H1 (cell line): Measurements from ENCODE around the gene CCDC28B. TPM values are rescaled to one million over a fixed set of nuclear protein-coding genes. Genes with fewer than 3 reads are reported as not detected.

Experiments
- CTCF ChIA-PET: fragments of 300-600 bp; sonication (Branson Sonifier 250); formaldehyde crosslinking; loops from one replicate; lab custom pipeline; 2021; ENCODE audit not compliant: partially characterized antibody; lab: Charles Lee
- POLR2A ChIA-PET: fragments of 300-600 bp; sonication (Branson Sonifier 250); formaldehyde crosslinking; loops from one replicate; lab custom pipeline; 2021; ENCODE audit warnings: inconsistent platforms; ENCODE audit not compliant: partially characterized antibody; lab: Charles Lee
- DNase-seq, 2 experiments: peaks; one replicate each; pipeline versions ENCODE4 v3.0.0 to v3.0.0-alpha.2; 2010 to 2022; ENCODE audit warnings: low spot score in 2 of 2, low read depth in 1 of 2, mixed read lengths in 1 of 2
- FAIRE-seq: peaks from 2 replicates; lab custom pipeline; 2011; peaks lifted over from hg19 to GRCh38; lab: Jason Lieb, UNC
- H2AFZ ChIP-seq: 2 replicates; pipeline ENCODE4 v1.8.1; 2012; ENCODE audit warnings: low read length, inconsistent platforms
- H2AK5ac ChIP-seq: 2 replicates; pipeline ENCODE4 v1.6.1; 2013; ENCODE audit warnings: low read depth, low read length
- H2BK120ac ChIP-seq: replicated peaks from 2 replicates; pipeline ENCODE3; 2013; ENCODE audit warnings: low read depth, low read length, inconsistent platforms
- H2BK12ac ChIP-seq: 2 replicates; pipeline ENCODE4 v1.6.1; 2013; ENCODE audit warnings: low read depth, low read length
- H2BK15ac ChIP-seq: 2 replicates; pipeline ENCODE4 v1.6.1; 2013; ENCODE audit warnings: low read length
- H2BK20ac ChIP-seq: 2 replicates; pipeline ENCODE4 v1.6.1; 2013; ENCODE audit warnings: low read length
- H2BK5ac ChIP-seq: 2 replicates; pipeline ENCODE4 v1.6.1; 2013; ENCODE audit warnings: low read depth, low read length
- H3K14ac ChIP-seq: 2 replicates; pipeline ENCODE4 v1.6.1; 2013; ENCODE audit warnings: inconsistent platforms; ENCODE audit not compliant: insufficient read length
- H3K18ac ChIP-seq: 2 replicates; pipeline ENCODE4 v1.6.1; 2013; ENCODE audit warnings: low read length; ENCODE audit errors: extremely low read depth
- H3K23ac ChIP-seq: 2 replicates; pipeline ENCODE4 v1.6.1; 2013; ENCODE audit warnings: inconsistent platforms; ENCODE audit not compliant: insufficient read length
- H3K23me2 ChIP-seq: 2 replicates; pipeline ENCODE4 v1.6.1; 2013; ENCODE audit warnings: low read depth, low read length
- H3K27ac ChIP-seq: 2 replicates; pipeline ENCODE4 v1.6.1; 2011; ENCODE audit warnings: low read depth, low read length, inconsistent platforms
- H3K27me3 ChIP-seq, 4 experiments: replicated peaks in 1 of 4; 1 replicate in 1 of 4; 2 replicates in 3 of 4; pipeline versions ENCODE4 v1.6.1 to v1.8.1; 2011 to 2013; ENCODE audit warnings: low read length in 3 of 4, mild to moderate bottlenecking in 3 of 4, inconsistent platforms in 2 of 4, mixed read lengths in 2 of 4, moderate library complexity in 1 of 4; ENCODE audit not compliant: control insufficient read depth in 3 of 4, insufficient read depth in 3 of 4; ENCODE audit errors: extremely low read depth in 1 of 4
- H3K36me3 ChIP-seq, 4 experiments: 2 replicates each; pipeline versions ENCODE4 v1.6.1 to v1.8.1; 2011 to 2013; ENCODE audit warnings: mild to moderate bottlenecking in 4 of 4, low read length in 3 of 4, moderate library complexity in 2 of 4, control low read depth in 1 of 4, inconsistent platforms in 1 of 4; ENCODE audit not compliant: insufficient read depth in 4 of 4, control insufficient read depth in 2 of 4
- H3K4ac ChIP-seq: replicated peaks from 2 replicates; pipeline ENCODE3; 2013; ENCODE audit warnings: low read length, low read depth, mixed read lengths, inconsistent platforms; ENCODE audit not compliant: insufficient read length
- H3K4me1 ChIP-seq, 4 experiments: replicated peaks in 1 of 4; 1 replicate in 1 of 4; 2 replicates in 3 of 4; pipeline versions ENCODE4 v1.6.1 to v1.8.1; 2011 to 2013; ENCODE audit warnings: low read length in 3 of 4, inconsistent platforms in 2 of 4, mixed read lengths in 1 of 4; ENCODE audit not compliant: insufficient read depth in 4 of 4, control insufficient read depth in 3 of 4
- H3K4me2 ChIP-seq, 2 experiments: 2 replicates each; pipeline versions ENCODE4 v1.6.1 to v1.8.1; 2011 to 2013; ENCODE audit warnings: low read depth in 2 of 2, low read length in 2 of 2, control low read depth in 1 of 2, inconsistent platforms in 1 of 2, mild to moderate bottlenecking in 1 of 2; ENCODE audit not compliant: insufficient read depth in 1 of 2
- H3K4me3 ChIP-seq, 4 experiments: fragments of 200-600, 300-600 bp in 1 of 4; sonication (generic), shearing (Covaris generic), sonication (Bioruptor Twin) in 1 of 4; 2 replicates each; pipeline versions ENCODE4 v1.5.1 to v1.8.1; 2011 to 2016; ENCODE audit warnings: low read length in 4 of 4, low read depth in 3 of 4, control low read depth in 2 of 4, inconsistent platforms in 2 of 4, mild to moderate bottlenecking in 2 of 4, mixed read lengths in 1 of 4, moderate library complexity in 1 of 4; ENCODE audit not compliant: insufficient read depth in 2 of 4; ENCODE audit errors: extremely low read depth in 1 of 4
- H3K56ac ChIP-seq: replicated peaks from 2 replicates; pipeline ENCODE3; 2013; ENCODE audit warnings: low read depth, mild to moderate bottlenecking, mixed read lengths, low read length, inconsistent platforms; ENCODE audit not compliant: insufficient read length
- H3K79me1 ChIP-seq: 2 replicates; pipeline ENCODE4 v1.6.1; 2013; ENCODE audit warnings: low read depth, low read length, control low read depth
- H3K79me2 ChIP-seq, 2 experiments: 2 replicates each; pipeline versions ENCODE4 v1.6.1 to v1.8.1; 2012 to 2013; ENCODE audit warnings: low read length in 2 of 2, mild to moderate bottlenecking in 2 of 2, inconsistent platforms in 1 of 2; ENCODE audit not compliant: insufficient read depth in 2 of 2, control insufficient read depth in 1 of 2
- H3K9ac ChIP-seq, 4 experiments: replicated peaks in 1 of 4; 1 replicate in 1 of 4; 2 replicates in 3 of 4; pipeline versions ENCODE4 v1.6.1 to v1.8.1; 2011 to 2013; ENCODE audit warnings: low read depth in 3 of 4, low read length in 3 of 4, control low read depth in 2 of 4, mild to moderate bottlenecking in 2 of 4, moderate library complexity in 2 of 4, inconsistent platforms in 1 of 4; ENCODE audit errors: extremely low read depth in 1 of 4
- H3K9me3 ChIP-seq, 2 experiments: 2 replicates each; pipeline versions ENCODE4 v1.6.1 to v1.8.1; 2012 to 2013; ENCODE audit warnings: mild to moderate bottlenecking in 2 of 2, moderate library complexity in 2 of 2, control low read depth in 1 of 2, inconsistent platforms in 1 of 2, low read depth in 1 of 2, low read length in 1 of 2, mixed read lengths in 1 of 2; ENCODE audit not compliant: insufficient read depth in 2 of 2
- H4K20me1 ChIP-seq, 2 experiments: replicated peaks in 1 of 2; 2 replicates each; pipeline versions ENCODE3 to v1.8.1; 2011 to 2013; ENCODE audit warnings: inconsistent platforms in 2 of 2, low read length in 2 of 2, mild to moderate bottlenecking in 1 of 2; ENCODE audit not compliant: insufficient read depth in 2 of 2, control insufficient read depth in 1 of 2
- H4K5ac ChIP-seq: 2 replicates; pipeline ENCODE4 v1.6.1; 2013; ENCODE audit warnings: low read length, low read depth, mixed read lengths, inconsistent platforms; ENCODE audit not compliant: insufficient read length
- H4K8ac ChIP-seq: 2 replicates; pipeline ENCODE4 v1.8.0; 2013; ENCODE audit warnings: mild to moderate bottlenecking, moderate library complexity, low read length, inconsistent platforms; ENCODE audit not compliant: insufficient read depth; ENCODE audit errors: extremely low read depth
- H4K91ac ChIP-seq: replicated peaks from 2 replicates; pipeline ENCODE3; 2013; ENCODE audit warnings: low read length, mixed read lengths, inconsistent platforms; ENCODE audit not compliant: insufficient read length
- BACH1 ChIP-seq: IDR thresholded peaks from 2 replicates; pipeline ENCODE4 v1.6.1; 2012; ENCODE audit warnings: low read length, improper control_type of control experiment
- CHD1 ChIP-seq: IDR thresholded peaks from 2 replicates; pipeline ENCODE4 v1.6.1; 2012; ENCODE audit warnings: low read depth, low read length, improper control_type of control experiment
- CTBP2 ChIP-seq: IDR thresholded peaks from 2 replicates; pipeline ENCODE4 v1.7.0; 2011; ENCODE audit warnings: borderline replicate concordance, mild to moderate bottlenecking, moderate library complexity, mixed read lengths, low read length; ENCODE audit not compliant: insufficient read depth, insufficient read length
- HDAC2 ChIP-seq, 2 experiments: fragments of 300-600 bp in 1 of 2; sonication (generic) in 1 of 2; IDR thresholded peaks; 2 replicates each; pipeline ENCODE4 v1.6.1; 2011 to 2012; ENCODE audit warnings: low read depth in 2 of 2, low read length in 2 of 2, mild to moderate bottlenecking in 2 of 2, moderate library complexity in 2 of 2, borderline replicate concordance in 1 of 2, inconsistent platforms in 1 of 2
- KDM4A ChIP-seq: IDR thresholded peaks from one replicate; pipeline ENCODE4 v1.7.1; 2012; ENCODE audit warnings: low read depth, mild to moderate bottlenecking, moderate library complexity, low read length, inconsistent platforms; ENCODE audit not compliant: severe bottlenecking
- RFX5 ChIP-seq: IDR thresholded peaks from 2 replicates; pipeline ENCODE4 v1.6.1; 2011; ENCODE audit warnings: low read depth, low read length, improper control_type of control experiment, borderline replicate concordance
- SIN3A ChIP-seq, 2 experiments: IDR thresholded peaks in 1 of 2; conservative IDR thresholded peaks in 1 of 2; 2 replicates each; pipeline ENCODE4 v1.6.1; 2011 to 2012; ENCODE audit warnings: low read length in 2 of 2, improper control_type of control experiment in 1 of 2, low read depth in 1 of 2, mild to moderate bottlenecking in 1 of 2
- SP2 ChIP-seq: IDR thresholded peaks from 2 replicates; pipeline ENCODE4 v1.6.1; 2012; ENCODE audit warnings: mild to moderate bottlenecking, low read length, inconsistent platforms
- TAF7 ChIP-seq: optimal IDR thresholded peaks from 2 replicates; pipeline ENCODE3; 2011; ENCODE audit warnings: low read depth, mild to moderate bottlenecking, inconsistent platforms, low read length, moderate library complexity, borderline replicate concordance
- TCF12 ChIP-seq: IDR thresholded peaks from 2 replicates; pipeline ENCODE4 v1.6.1; 2011; ENCODE audit warnings: low read depth, mild to moderate bottlenecking, low read length
- ZNF274 ChIP-seq: IDR thresholded peaks from 2 replicates; pipeline ENCODE4 v1.7.0; 2012; ENCODE audit warnings: low read length, borderline replicate concordance; ENCODE audit errors: extremely low read depth
- polyA plus RNA-seq, 7 experiments: library from polyadenylated mRNA; depleted of rRNA in 3 of 7; stranded (reverse) in 5 of 7; unstranded in 2 of 7; fragments of >200 nt in 5 of 7; fragments of 200-250 nt in 2 of 7; gene quantifications; 1 replicate in 5 of 7; 2 replicates in 1 of 7; 4 replicates in 1 of 7; pipeline versions ENCODE4 v1.2.1 to v1.2.3, GENCODE V29; 2011 to 2013; ENCODE audit warnings: missing spikeins in 2 of 7, mixed read lengths in 2 of 7
- total RNA-seq: library from RNA; stranded (reverse); fragmentation: NEBNext Ultra II Directional; extraction: Animal tissue kit (Norgen Biotek cat#: 25700); gene quantifications from 2 replicates; pipeline ENCODE4 v1.2.1, GENCODE V29; 2021
- TF ChIP-seq, protein P1 (sequence below): IDR thresholded peaks from 2 replicates; pipeline ENCODE4 v1.6.1; 2012; ENCODE audit warnings: inconsistent platforms

The CCDC28B gene
- total and polyA plus RNA-seq, 2 of the 8 experiments (the other 6 are each of a cell fraction or from before 2014, with no cell fraction given), result 16.7 to 17.1 TPM

DNA sequence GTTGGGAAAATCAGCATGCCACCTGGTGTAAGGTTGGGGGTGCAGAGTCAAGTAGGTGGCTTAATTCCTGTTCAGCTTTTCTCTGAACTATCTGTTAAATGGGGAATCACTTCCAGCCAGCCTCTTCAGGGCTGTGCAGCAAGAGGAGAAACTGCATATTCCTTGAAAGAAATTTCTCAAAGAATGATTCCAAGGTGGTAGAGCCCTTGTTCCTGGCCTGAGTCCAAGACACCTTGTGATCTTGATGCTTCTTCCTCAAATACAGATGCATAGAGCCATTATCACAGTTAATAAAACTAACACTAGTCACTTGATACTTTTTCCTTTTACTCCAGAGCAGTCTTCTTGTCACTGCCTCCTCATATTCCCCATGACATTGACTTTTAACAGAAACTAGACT is 15.7 kb upstream of the CCDC28B start:
- DNase-seq (no peak), FAIRE-seq (no peak)
- no peak overlapping the region for H3K14ac ChIP-seq
- no peak overlapping the region for H3K4me3 ChIP-seq
- no peaks in the 10 kb centered on the region for H3K27me3 ChIP-seq
- no peak overlapping the region for H2BK20ac ChIP-seq
- H3K4ac ChIP-seq, result no peak overlapping the region
- no peak overlapping the region for H3K27ac ChIP-seq
- H3K56ac ChIP-seq, result no peak overlapping the region
- no peaks in the 10 kb centered on the region for H3K9me3 ChIP-seq
- H4K20me1 ChIP-seq, result peaks cover 0 to 11% of the 10 kb centered on the region in 2 experiments
- ChIA-PET POLR2A (interaction anchor here (0.6 to 18.1 kb wide), 6 partner anchors 12 to 1210 kb away, joined by 3 to 332 read pairs (median 5); partner anchors contain the start of genes CCDC28B, IQCC and MARCKSL1), CTCF (interaction anchor here (0.8 to 1.2 kb wide), 3 partner anchors 11 to 39 kb away, joined by 3 read pairs; no protein-coding TSS in a partner anchor)
- H3K9ac ChIP-seq, result no peak overlapping the region
- no peak overlapping the region for H4K8ac ChIP-seq
- H3K79me2 ChIP-seq, result peaks cover 7 to 45% of the 10 kb centered on the region in 2 experiments
- no peak overlapping the region for H2BK12ac ChIP-seq
- no peak overlapping the region for H2AK5ac ChIP-seq
- H3K4me2 ChIP-seq, result no peak overlapping the region
- H3K79me1 ChIP-seq, result peaks cover 3% of the 10 kb centered on the region; the same call in 1 of the 2 replicates
- no peak overlapping the region for H2AFZ ChIP-seq
- peaks cover 26 to 68% (median 55%) of the 10 kb centered on the region in 4 experiments for H3K36me3 ChIP-seq
- no peak overlapping the region for H4K5ac ChIP-seq
- H4K91ac ChIP-seq, result no peak overlapping the region
- no peak for TF ChIP-seq CHD1
- no peak for TF ChIP-seq TAF7
- no peak for TF ChIP-seq SP2
- TF ChIP-seq KDM4A, result no peak
- TF ChIP-seq TCF12, result no peak
- no peak for TF ChIP-seq CTBP2
- no peak for TF ChIP-seq HDAC2 (IDR thresholded peaks at IDR 0.05; ENCODE audit: borderline replicate concordance in 1 of 2, low read depth in 2 of 2, low read length in 2 of 2)
- TF ChIP-seq ZNF274, result no peak
- no peak for TF ChIP-seq SIN3A (conservative IDR thresholded peaks at IDR 0.05 in 1 of 2, IDR thresholded peaks at IDR 0.05 in 1 of 2; ENCODE audit: low read depth in 1 of 2, low read length in 2 of 2)
- TF ChIP-seq, protein P1, sequence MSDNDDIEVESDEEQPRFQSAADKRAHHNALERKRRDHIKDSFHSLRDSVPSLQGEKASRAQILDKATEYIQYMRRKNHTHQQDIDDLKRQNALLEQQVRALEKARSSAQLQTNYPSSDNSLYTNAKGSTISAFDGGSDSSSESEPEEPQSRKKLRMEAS, result no peak
- no peak for TF ChIP-seq BACH1
- TF ChIP-seq RFX5, result no peak
- H3K23ac ChIP-seq, result no peak overlapping the region
- H2BK5ac ChIP-seq, result no peak overlapping the region
- no peak overlapping the region for H2BK120ac ChIP-seq
- H3K4me1 ChIP-seq, result peaks cover 0 to 6% (median 5%) of the 10 kb centered on the region in 4 experiments; a peak in 3 of 7 replicates
- peaks cover under 1% of the 10 kb centered on the region; the same call in 1 of the 2 replicates for H3K23me2 ChIP-seq
- no peak overlapping the region for H2BK15ac ChIP-seq
- H3K18ac ChIP-seq, result no peak overlapping the region
